ENCODE results near the gene SH2D6.
"Not testable (repeated sequence)": the region's sequence is repeated elsewhere in the genome, so short reads cannot be mapped to it uniquely, and the experiment has no call there.

DNA sequence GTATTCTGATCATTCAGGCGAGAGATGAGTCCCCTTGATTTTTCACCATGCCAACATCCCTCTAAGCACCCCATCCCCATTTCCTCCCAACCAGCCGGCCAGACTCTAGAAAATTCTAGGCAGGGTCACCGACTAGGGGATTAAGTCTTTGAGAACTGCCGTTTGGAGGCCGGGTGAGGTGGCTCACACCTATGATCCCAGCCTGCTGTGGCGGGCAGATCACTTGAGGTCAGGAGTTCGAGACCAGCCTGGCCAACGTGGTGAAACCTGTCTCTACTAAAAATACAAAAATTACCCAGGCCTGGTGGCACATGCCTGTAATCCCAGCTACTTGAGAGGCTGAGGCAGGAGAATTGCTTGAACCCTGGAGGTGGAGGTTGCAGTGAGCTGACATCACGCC is 21.1 kb downstream of the SH2D6 start:
- TF ChIP-seq, protein P1, sequence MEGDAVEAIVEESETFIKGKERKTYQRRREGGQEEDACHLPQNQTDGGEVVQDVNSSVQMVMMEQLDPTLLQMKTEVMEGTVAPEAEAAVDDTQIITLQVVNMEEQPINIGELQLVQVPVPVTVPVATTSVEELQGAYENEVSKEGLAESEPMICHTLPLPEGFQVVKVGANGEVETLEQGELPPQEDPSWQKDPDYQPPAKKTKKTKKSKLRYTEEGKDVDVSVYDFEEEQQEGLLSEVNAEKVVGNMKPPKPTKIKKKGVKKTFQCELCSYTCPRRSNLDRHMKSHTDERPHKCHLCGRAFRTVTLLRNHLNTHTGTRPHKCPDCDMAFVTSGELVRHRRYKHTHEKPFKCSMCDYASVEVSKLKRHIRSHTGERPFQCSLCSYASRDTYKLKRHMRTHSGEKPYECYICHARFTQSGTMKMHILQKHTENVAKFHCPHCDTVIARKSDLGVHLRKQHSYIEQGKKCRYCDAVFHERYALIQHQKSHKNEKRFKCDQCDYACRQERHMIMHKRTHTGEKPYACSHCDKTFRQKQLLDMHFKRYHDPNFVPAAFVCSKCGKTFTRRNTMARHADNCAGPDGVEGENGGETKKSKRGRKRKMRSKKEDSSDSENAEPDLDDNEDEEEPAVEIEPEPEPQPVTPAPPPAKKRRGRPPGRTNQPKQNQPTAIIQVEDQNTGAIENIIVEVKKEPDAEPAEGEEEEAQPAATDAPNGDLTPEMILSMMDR (IDR thresholded peaks at IDR 0.05; ENCODE audit: poor library complexity), result not testable (repeated sequence)
- TF ChIP-seq EZH2 (IDR thresholded peaks at IDR 0.05; ENCODE audit: borderline replicate concordance), result not testable (repeated sequence)
